A549 (cell line): ENCODE results near the gene PGLYRP2. TPM values are rescaled to one million over a fixed set of nuclear protein-coding genes. Genes with fewer than 3 reads are reported as not detected.

Source experiments
- ATAC-seq, 2 experiments: fragments of 200-7000 bp in 1 of 2; fragments of >200 bp in 1 of 2; cut with Nextera tagmentation in 1 of 2; cut with Tn5 transposase in 1 of 2; 3 replicates each; pipeline versions ENCODE4 v1.8.0 to v1.9.1; 2018 to 2020; ENCODE audit warnings: mild to moderate bottlenecking in 1 of 2, moderate library complexity in 1 of 2
- CTCF ChIA-PET: fragments of 300-600 bp; sonication (Branson Sonifier 250); formaldehyde crosslinking; extraction: SDS; loops from one replicate; lab custom pipeline; 2021; ENCODE audit warnings: antibody characterized with exemption, inconsistent platforms; lab: Yijun Ruan, JAX
- POLR2A ChIA-PET: fragments of 350-600 bp; formaldehyde crosslinking; extraction: SDS; loops from one replicate; lab custom pipeline; 2021; ENCODE audit warnings: antibody characterized with exemption, inconsistent platforms; lab: Yijun Ruan, JAX
- DNase-seq, 2 experiments: peaks; one replicate each; pipeline versions ENCODE4 v3.0.0 to v3.0.0-alpha.2; 2011 to 2016; ENCODE audit warnings: low read depth in 1 of 2, low spot score in 1 of 2
- FAIRE-seq: peaks from 2 replicates; lab custom pipeline; 2011; peaks lifted over from hg19 to GRCh38; lab: Jason Lieb, UNC
- H3K27ac ChIP-seq, 2 experiments: fragments of >200 bp; sonication (Bioruptor Twin); formaldehyde crosslinking; 3 replicates each; pipeline ENCODE4 v1.5.1; 2016 to 2017
- H3K4me1 ChIP-seq: fragments of >200 bp; sonication (Bioruptor Twin); formaldehyde crosslinking; 3 replicates; pipeline ENCODE4 v1.6.1; 2016
- H3K4me2 ChIP-seq: fragments of >200 bp; sonication (Bioruptor Twin); formaldehyde crosslinking; 3 replicates; pipeline ENCODE4 v1.6.1; 2016
- H3K4me3 ChIP-seq: fragments of >200 bp; sonication (Bioruptor Twin); formaldehyde crosslinking; 3 replicates; pipeline ENCODE4 v1.5.1; 2016
- H3K9me3 ChIP-seq: fragments of >200 bp; sonication (Bioruptor Twin); formaldehyde crosslinking; 3 replicates; pipeline ENCODE4 v1.6.1; 2016
- BHLHE40 ChIP-seq: IDR thresholded peaks from 2 replicates; pipeline ENCODE4 v1.6.1; 2012; ENCODE audit warnings: low read depth, low read length, inconsistent platforms
- CBX8 ChIP-seq: fragments of 200-600 bp; sonication (generic); IDR thresholded peaks from 2 replicates; pipeline ENCODE4 v1.6.1; 2016
- EP300 ChIP-seq, 2 experiments: fragments of >200 bp; sonication (Bioruptor Twin); formaldehyde crosslinking; IDR thresholded peaks; 2 replicates in 1 of 2; 3 replicates in 1 of 2; pipeline ENCODE4 v1.6.1; 2016 to 2017
- FOSB ChIP-seq: fragments of 250-450 bp; sonication (Bioruptor Pico); IDR thresholded peaks from 2 replicates; pipeline ENCODE4 v1.5.0; 2020; ENCODE audit warnings: mild to moderate bottlenecking, moderate library complexity
- GATA3 ChIP-seq: IDR thresholded peaks from 2 replicates; pipeline ENCODE4 v1.6.1; 2012; ENCODE audit warnings: borderline replicate concordance
- HEYL ChIP-seq: fragments of 250-450 bp; sonication (Bioruptor Pico); IDR thresholded peaks from 2 replicates; pipeline ENCODE4 v1.8.0; 2021; ENCODE audit warnings: mild to moderate bottlenecking, moderate library complexity
- HOXB13 ChIP-seq: fragments of 250-450 bp; sonication (Bioruptor Pico); IDR thresholded peaks from 2 replicates; pipeline ENCODE4 v1.5.0; 2020; ENCODE audit warnings: low read depth, mild to moderate bottlenecking, moderate library complexity
- HOXB5 ChIP-seq: fragments of 250-450 bp; sonication (Bioruptor Pico); IDR thresholded peaks from 2 replicates; pipeline ENCODE4 v1.5.0; 2020; ENCODE audit warnings: mild to moderate bottlenecking, moderate library complexity
- KDM1A ChIP-seq: fragments of 200-600 bp; sonication (generic); IDR thresholded peaks from 2 replicates; pipeline ENCODE4 v1.6.1; 2016; ENCODE audit warnings: low read depth, mild to moderate bottlenecking
- KDM5A ChIP-seq: fragments of 200-600 bp; sonication (generic); IDR thresholded peaks from 2 replicates; pipeline ENCODE4 v1.6.1; 2016; ENCODE audit warnings: antibody characterized with exemption, mild to moderate bottlenecking
- MAFK ChIP-seq: fragments of 450-650 bp; IDR thresholded peaks from 2 replicates; pipeline ENCODE4 v1.6.1; 2014; ENCODE audit not compliant: partially characterized antibody
- NFE2L2 ChIP-seq: fragments of 150-350 bp; conservative IDR thresholded peaks from 2 replicates; pipeline ENCODE4 v1.6.1; 2014; ENCODE audit warnings: low read length
- POLR2A ChIP-seq: IDR thresholded peaks from 2 replicates; pipeline ENCODE4 v1.6.1; 2012; ENCODE audit warnings: mild to moderate bottlenecking, low read length
- RAD21 ChIP-seq, 2 experiments: fragments of >200 bp in 1 of 2; sonication (Bioruptor Twin) in 1 of 2; formaldehyde crosslinking in 1 of 2; IDR thresholded peaks in 1 of 2; conservative IDR thresholded peaks in 1 of 2; 2 replicates in 1 of 2; 3 replicates in 1 of 2; pipeline ENCODE4 v1.6.1; 2012 to 2018; ENCODE audit warnings: inconsistent platforms in 1 of 2
- REST ChIP-seq: fragments of 200-600 bp; sonication (generic); IDR thresholded peaks from 2 replicates; pipeline ENCODE4 v1.6.1; 2016; ENCODE audit warnings: antibody characterized with exemption, mild to moderate bottlenecking, moderate library complexity
- RNF2 ChIP-seq: fragments of 200-600 bp; sonication (generic); IDR thresholded peaks from 2 replicates; pipeline ENCODE4 v1.6.1; 2016; ENCODE audit warnings: low read depth, mild to moderate bottlenecking, antibody characterized with exemption, moderate library complexity, borderline replicate concordance
- SREBF2 ChIP-seq: fragments of 450-650 bp; IDR thresholded peaks from 2 replicates; pipeline ENCODE4 v1.6.1; 2014; ENCODE audit warnings: mild to moderate bottlenecking, moderate library complexity
- TFCP2L1 ChIP-seq: fragments of 250-450 bp; sonication (Bioruptor Pico); IDR thresholded peaks from 2 replicates; pipeline ENCODE4 v1.5.0; 2021; ENCODE audit warnings: mild to moderate bottlenecking
- ZC3H11A ChIP-seq: fragments of 450-650 bp; IDR thresholded peaks from 2 replicates; pipeline ENCODE4 v1.6.1; 2014; ENCODE audit warnings: antibody characterized with exemption, mild to moderate bottlenecking
- ZFP36 ChIP-seq: fragments of 450-650 bp; IDR thresholded peaks from 2 replicates; pipeline ENCODE4 v1.6.1; 2014; ENCODE audit warnings: borderline replicate concordance; ENCODE audit not compliant: partially characterized antibody
- WGBS: methylation state at CpG from one replicate; pipeline ENCODE4 v1.1.6; 2017; ENCODE audit errors: missing lambda C conversion rate; 5-methylcytosine and 5-hydroxymethylcytosine counted together
- polyA plus RNA-seq, 4 experiments: library from polyadenylated mRNA; depleted of rRNA in 3 of 4; stranded (reverse); fragments of >200 nt; fragmentation: RNase III in 1 of 4; extraction: RNeasy Plus Mini Kit Qiagen cat#74134 plus additional on column Dnase treatment in 1 of 4; gene quantifications; 2 replicates in 3 of 4; 3 replicates in 1 of 4; pipeline ENCODE4 v1.2.3, GENCODE V29; 2011 to 2017
- TF ChIP-seq, protein P1 (sequence below): IDR thresholded peaks from 2 replicates; pipeline ENCODE4 v1.6.1; 2012
- TF ChIP-seq, protein P2 (sequence below): fragments of >200 bp; sonication (Bioruptor Twin); formaldehyde crosslinking; IDR thresholded peaks from 2 replicates; pipeline ENCODE4 v1.6.1; 2016
- TF ChIP-seq, protein P3 (sequence below): fragments of 450-650 bp; IDR thresholded peaks from 2 replicates; pipeline ENCODE4 v1.6.1; 2014; ENCODE audit warnings: antibody characterized with exemption

Gene PGLYRP2
- polyA plus RNA-seq, 2 of the 4 experiments (the other 2 are of a cell fraction): not detected

DNA sequence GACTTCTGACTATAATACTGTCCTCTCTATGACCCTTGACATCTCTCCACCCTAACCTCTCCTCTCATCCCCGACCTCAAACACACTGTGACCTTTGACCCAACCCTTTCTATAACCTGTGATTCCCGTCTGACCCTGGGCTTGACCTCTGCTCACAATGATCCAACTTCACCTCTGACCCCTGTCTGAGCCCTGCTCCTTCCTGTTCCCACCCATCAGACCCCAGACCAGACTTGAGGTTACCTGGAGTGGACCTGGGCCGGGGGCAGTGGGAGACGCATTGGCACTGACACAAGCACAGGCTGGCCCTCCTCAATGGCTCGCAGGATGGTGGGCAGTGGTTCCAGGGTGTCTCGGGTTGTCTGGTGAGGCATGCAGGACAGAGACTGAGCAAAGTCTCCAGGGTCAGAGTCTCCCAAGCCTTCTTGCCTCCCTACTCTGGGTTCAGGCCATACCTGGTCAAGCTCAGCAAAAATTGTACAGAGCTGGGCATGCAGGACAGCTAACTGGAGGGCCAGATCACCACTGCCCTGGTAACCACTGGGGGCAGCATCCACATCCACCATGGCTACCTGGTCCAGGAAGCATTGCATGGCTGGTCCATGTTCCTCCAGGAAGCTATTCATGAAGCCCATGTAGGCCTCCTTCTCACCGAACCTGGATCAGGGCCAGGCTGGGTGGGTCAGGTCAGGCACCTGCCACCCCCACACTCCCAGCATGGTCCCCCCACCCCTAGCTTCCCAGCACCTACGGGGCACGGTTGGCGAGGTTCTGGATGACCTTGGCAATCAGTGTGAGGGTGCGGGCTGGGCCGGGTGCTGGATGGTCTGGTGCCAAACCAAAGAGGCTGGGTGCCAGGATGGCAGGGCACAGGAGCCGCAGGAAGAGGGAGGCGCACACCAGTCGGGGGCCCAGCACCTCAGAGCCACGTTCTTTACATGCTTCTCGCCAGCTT is 25.1 kb downstream of the PGLYRP2 start (continued):
- TF ChIP-seq REST: no peak
- TF ChIP-seq, protein P1, sequence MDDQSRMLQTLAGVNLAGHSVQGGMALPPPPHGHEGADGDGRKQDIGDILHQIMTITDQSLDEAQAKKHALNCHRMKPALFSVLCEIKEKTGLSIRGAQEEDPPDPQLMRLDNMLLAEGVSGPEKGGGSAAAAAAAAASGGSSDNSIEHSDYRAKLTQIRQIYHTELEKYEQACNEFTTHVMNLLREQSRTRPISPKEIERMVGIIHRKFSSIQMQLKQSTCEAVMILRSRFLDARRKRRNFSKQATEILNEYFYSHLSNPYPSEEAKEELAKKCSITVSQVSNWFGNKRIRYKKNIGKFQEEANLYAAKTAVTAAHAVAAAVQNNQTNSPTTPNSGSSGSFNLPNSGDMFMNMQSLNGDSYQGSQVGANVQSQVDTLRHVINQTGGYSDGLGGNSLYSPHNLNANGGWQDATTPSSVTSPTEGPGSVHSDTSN: no peak
- TF ChIP-seq ZC3H11A: no peak
- TF ChIP-seq, protein P2, sequence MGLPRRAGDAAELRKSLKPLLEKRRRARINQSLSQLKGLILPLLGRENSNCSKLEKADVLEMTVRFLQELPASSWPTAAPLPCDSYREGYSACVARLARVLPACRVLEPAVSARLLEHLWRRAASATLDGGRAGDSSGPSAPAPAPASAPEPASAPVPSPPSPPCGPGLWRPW: no peak
- TF ChIP-seq, protein P3, sequence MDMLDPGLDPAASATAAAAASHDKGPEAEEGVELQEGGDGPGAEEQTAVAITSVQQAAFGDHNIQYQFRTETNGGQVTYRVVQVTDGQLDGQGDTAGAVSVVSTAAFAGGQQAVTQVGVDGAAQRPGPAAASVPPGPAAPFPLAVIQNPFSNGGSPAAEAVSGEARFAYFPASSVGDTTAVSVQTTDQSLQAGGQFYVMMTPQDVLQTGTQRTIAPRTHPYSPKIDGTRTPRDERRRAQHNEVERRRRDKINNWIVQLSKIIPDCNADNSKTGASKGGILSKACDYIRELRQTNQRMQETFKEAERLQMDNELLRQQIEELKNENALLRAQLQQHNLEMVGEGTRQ: no peak
- no peak for TF ChIP-seq HEYL (CRISPR knock-in tag)

- ATAC-seq: no peak
These were observed 26.2 kb downstream of the PGLYRP2 start for GRCh38 chr19:15453091-15453578.

More at GRCh38 chr19:15453091-15453578, 26.2 kb downstream of the PGLYRP2 start:
- H3K4me3 ChIP-seq: no peak overlapping the region
- no peaks in the 10 kb centered on the region for H3K9me3 ChIP-seq
- 83% methylated on average over 34 of the region's 44 CpGs for WGBS
- H3K27ac ChIP-seq: no peak overlapping the region
- FAIRE-seq (no peak), DNase-seq (no peak)
- H3K4me2 ChIP-seq: no peak overlapping the region
- CTCF ChIA-PET: interaction anchor here (1.6 kb wide), 1 partner anchor 151 kb away, joined by 5 read pairs; no protein-coding TSS in a partner anchor
- POLR2A ChIA-PET: no interaction called here
- H3K4me1 ChIP-seq: 0 out of 3 replicates have a peak, but pooled peaks cover 8% of the 10 kb centered on the region
- TF ChIP-seq KDM1A: no peak
- no peak for TF ChIP-seq NFE2L2
- TF ChIP-seq SREBF2: no peak
- TF ChIP-seq KDM5A: no peak
- TF ChIP-seq MAFK: no peak
- TF ChIP-seq GATA3: no peak
- TF ChIP-seq POLR2A: no peak
- TF ChIP-seq RAD21 (conservative IDR thresholded peaks at IDR 0.05 in 1 of 2, IDR thresholded peaks at IDR 0.05 in 1 of 2): no peak
- TF ChIP-seq CBX8: no peak
- TF ChIP-seq FOSB: no peak
- TF ChIP-seq TFCP2L1 (CRISPR knock-in tag): no peak
- TF ChIP-seq ZFP36: no peak
- no peak for TF ChIP-seq BHLHE40
- no peak for TF ChIP-seq HOXB5 (CRISPR knock-in tag)
- TF ChIP-seq RNF2: no peak
- TF ChIP-seq EP300 (IDR thresholded peaks at IDR 0.05): no peak
- no peak for TF ChIP-seq HOXB13 (CRISPR knock-in tag)
- TF ChIP-seq REST: no peak
- TF ChIP-seq ZC3H11A: no peak
